SK-N-SH (cell line): Measurements from ENCODE around the gene IGLON5. TPM values are rescaled to one million over a fixed set of nuclear protein-coding genes. Genes with fewer than 3 reads are reported as not detected.

Source experiments
- CTCF ChIA-PET: fragments of 300-600, 350-600 bp; formaldehyde crosslinking; extraction: SDS; loops from one replicate; lab custom pipeline; 2021; lab: Yijun Ruan, JAX
- POLR2A ChIA-PET: fragments of 350-600 bp; sonication (Branson Sonifier 250); formaldehyde crosslinking; extraction: SDS; loops from one replicate; lab custom pipeline; 2020; ENCODE audit warnings: antibody characterized with exemption, inconsistent platforms; lab: Yijun Ruan, JAX
- DNase-seq: peaks from one replicate; pipeline ENCODE4 v3.0.0; 2012
- H2AFZ ChIP-seq: fragments of 200-600 bp; sonication (generic); 2 replicates; pipeline ENCODE4 v1.8.1; 2016; ENCODE audit warnings: antibody characterized with exemption, mild to moderate bottlenecking, low read depth
- H3F3A ChIP-seq: fragments of 200-600 bp; sonication (generic); replicated peaks from 2 replicates; pipeline ENCODE3; 2016; ENCODE audit warnings: antibody characterized with exemption, mild to moderate bottlenecking; ENCODE audit not compliant: insufficient read depth
- H3K27ac ChIP-seq, 2 experiments: fragments of 200-500 bp in 1 of 2; fragments of 200-600 bp in 1 of 2; sonication (Bioruptor generic) in 1 of 2; sonication (generic), shearing (Covaris generic) in 1 of 2; 2 replicates each; pipeline versions ENCODE4 v1.5.1 to v1.6.1; 2014 to 2016; ENCODE audit warnings: low read depth in 2 of 2, inconsistent platforms in 1 of 2, low read length in 1 of 2, mild to moderate bottlenecking in 1 of 2, mixed read lengths in 1 of 2
- H3K27me3 ChIP-seq: fragments of 200-600 bp; sonication (generic), shearing (Covaris generic); 2 replicates; pipeline ENCODE4 v1.6.1; 2016; ENCODE audit warnings: mixed run types; ENCODE audit not compliant: insufficient read depth
- H3K36me3 ChIP-seq, 2 experiments: fragments of 200-500 bp in 1 of 2; fragments of 200-600 bp in 1 of 2; sonication (Bioruptor generic) in 1 of 2; sonication (generic) in 1 of 2; replicated peaks in 1 of 2; 2 replicates each; pipeline versions ENCODE3 to v1.5.1; 2014 to 2016; ENCODE audit warnings: low read length in 1 of 2, mild to moderate bottlenecking in 1 of 2; ENCODE audit not compliant: insufficient read depth in 2 of 2, control insufficient read depth in 1 of 2
- H3K4me1 ChIP-seq, 2 experiments: fragments of 200-500 bp in 1 of 2; fragments of 200-600 bp in 1 of 2; sonication (Bioruptor generic) in 1 of 2; sonication (generic), shearing (Covaris generic) in 1 of 2; 2 replicates each; pipeline versions ENCODE4 v1.5.1 to v1.6.1; 2014 to 2016; ENCODE audit warnings: low read depth in 1 of 2, low read length in 1 of 2, mixed run types in 1 of 2; ENCODE audit not compliant: insufficient read depth in 2 of 2, control insufficient read depth in 1 of 2
- H3K4me2 ChIP-seq: fragments of 200-600 bp; sonication (generic), shearing (Covaris generic); 2 replicates; pipeline ENCODE4 v1.6.1; 2017; ENCODE audit warnings: mixed run types
- H3K4me3 ChIP-seq, 2 experiments: fragments of 200-500 bp in 1 of 2; fragments of 200-600 bp in 1 of 2; sonication (Bioruptor generic) in 1 of 2; sonication (generic), shearing (Covaris generic) in 1 of 2; 2 replicates each; pipeline versions ENCODE4 v1.5.1 to v1.8.1; 2014 to 2016; ENCODE audit warnings: low read depth in 2 of 2, inconsistent platforms in 1 of 2, low read length in 1 of 2, mild to moderate bottlenecking in 1 of 2, mixed read lengths in 1 of 2, moderate library complexity in 1 of 2
- H3K79me2 ChIP-seq: fragments of 200-600 bp; sonication (generic); 2 replicates; pipeline ENCODE4 v1.8.1; 2017; ENCODE audit warnings: mild to moderate bottlenecking; ENCODE audit not compliant: insufficient read depth
- H3K9ac ChIP-seq: fragments of 200-600 bp; sonication (generic); 2 replicates; pipeline ENCODE4 v1.6.1; 2017; ENCODE audit warnings: mixed run types
- H3K9me2 ChIP-seq: fragments of 200-600 bp; sonication (generic); 2 replicates; pipeline ENCODE4 v1.6.1; 2017; ENCODE audit warnings: mixed run types
- H3K9me3 ChIP-seq: fragments of 200-600 bp; sonication (generic); 2 replicates; pipeline ENCODE4 v1.6.1; 2017; ENCODE audit warnings: mixed run types, mild to moderate bottlenecking, moderate library complexity
- H4K20me1 ChIP-seq: fragments of 200-600 bp; sonication (generic); 2 replicates; pipeline ENCODE4 v1.6.1; 2017; ENCODE audit warnings: mild to moderate bottlenecking, mixed run types; ENCODE audit not compliant: insufficient read depth
- CHD2 ChIP-seq: fragments of 150-350 bp; IDR thresholded peaks from 2 replicates; pipeline ENCODE4 v1.6.1; 2018; ENCODE audit warnings: low read length; ENCODE audit not compliant: partially characterized antibody
- CTCF ChIP-seq: fragments of 200-600 bp; sonication (generic); IDR thresholded peaks from 2 replicates; pipeline ENCODE4 v1.6.1; 2017; ENCODE audit warnings: antibody characterized with exemption, mild to moderate bottlenecking, moderate library complexity
- EP300 ChIP-seq, 2 experiments: IDR thresholded peaks; 2 replicates each; pipeline versions ENCODE4 v1.4.0 to v1.6.1; 2012; ENCODE audit warnings: borderline replicate concordance in 1 of 2, low read depth in 1 of 2, low read length in 1 of 2
- EZH2phosphoT487 ChIP-seq: fragments of 200-600 bp; sonication (generic); IDR thresholded peaks from 2 replicates; pipeline ENCODE4 v1.6.1; 2017; ENCODE audit warnings: low read depth, mixed run types, mild to moderate bottlenecking, antibody characterized with exemption, moderate library complexity, borderline replicate concordance
- FOXJ3 ChIP-seq: sonication (generic); formaldehyde crosslinking; IDR thresholded peaks from 2 replicates; pipeline ENCODE4 v1.5.1; 2020; ENCODE audit warnings: mild to moderate bottlenecking, missing genetic modification reagents
- FOXM1 ChIP-seq: IDR thresholded peaks from 2 replicates; pipeline ENCODE4 v1.4.0; 2012; ENCODE audit warnings: low read depth, mild to moderate bottlenecking
- GATA2 ChIP-seq: sonication (generic); formaldehyde crosslinking; IDR thresholded peaks from 2 replicates; pipeline ENCODE4 v1.5.0; 2020; ENCODE audit warnings: mild to moderate bottlenecking, missing genetic modification reagents
- JUND ChIP-seq: IDR thresholded peaks from 2 replicates; pipeline ENCODE4 v1.4.0; 2012
- MEF2A ChIP-seq: IDR thresholded peaks from 2 replicates; pipeline ENCODE4 v1.4.0; 2012; ENCODE audit warnings: low read depth, borderline replicate concordance
- MXI1 ChIP-seq: IDR thresholded peaks from 2 replicates; pipeline ENCODE4 v1.6.1; 2012; ENCODE audit warnings: mild to moderate bottlenecking, low read depth, low read length, improper control_type of control experiment
- PBX3 ChIP-seq: IDR thresholded peaks from 2 replicates; pipeline ENCODE4; 2012
- POLR2AphosphoS5 ChIP-seq: IDR thresholded peaks from 2 replicates; pipeline ENCODE4 v1.6.1; 2012; ENCODE audit warnings: low read depth, low read length
- RXRA ChIP-seq: IDR thresholded peaks from 2 replicates; pipeline ENCODE4 v1.4.0; 2012; ENCODE audit warnings: low read depth, mild to moderate bottlenecking, borderline replicate concordance
- SIN3A ChIP-seq: IDR thresholded peaks from 2 replicates; pipeline ENCODE4 v1.6.1; 2012; ENCODE audit warnings: low read depth, mild to moderate bottlenecking, low read length, moderate library complexity, borderline replicate concordance
- USF2 ChIP-seq: fragments of 150-350 bp; IDR thresholded peaks from 2 replicates; pipeline ENCODE4 v1.6.1; 2017; ENCODE audit warnings: antibody characterized with exemption, low read length, low read depth, borderline replicate concordance
- YY1 ChIP-seq: IDR thresholded peaks from 2 replicates; pipeline ENCODE4 v1.4.0; 2012; ENCODE audit warnings: low read depth, mild to moderate bottlenecking
- WGBS: methylation state at CpG from one replicate; pipeline ENCODE4 v1.1.6; 2017; ENCODE audit warnings: low lambda C conversion rate; 5-methylcytosine and 5-hydroxymethylcytosine counted together
- polyA plus RNA-seq, 3 experiments: library from polyadenylated mRNA; depleted of rRNA; stranded (reverse); fragments of >200 nt; gene quantifications; 2 replicates each; pipeline ENCODE4 v1.2.3, GENCODE V29; 2012
- TF ChIP-seq, protein P1 (sequence below): IDR thresholded peaks from 2 replicates; pipeline ENCODE4 v1.4.0; 2012; ENCODE audit warnings: low read depth, borderline replicate concordance
- TF ChIP-seq, protein P2 (sequence below): IDR thresholded peaks from 2 replicates; pipeline ENCODE4 v1.6.1; 2012; ENCODE audit warnings: mild to moderate bottlenecking, low read depth, low read length, moderate library complexity

Gene IGLON5
- polyA plus RNA-seq, 1 of the 3 experiments (the other 2 are of a cell fraction), result 0.36 TPM

DNA sequence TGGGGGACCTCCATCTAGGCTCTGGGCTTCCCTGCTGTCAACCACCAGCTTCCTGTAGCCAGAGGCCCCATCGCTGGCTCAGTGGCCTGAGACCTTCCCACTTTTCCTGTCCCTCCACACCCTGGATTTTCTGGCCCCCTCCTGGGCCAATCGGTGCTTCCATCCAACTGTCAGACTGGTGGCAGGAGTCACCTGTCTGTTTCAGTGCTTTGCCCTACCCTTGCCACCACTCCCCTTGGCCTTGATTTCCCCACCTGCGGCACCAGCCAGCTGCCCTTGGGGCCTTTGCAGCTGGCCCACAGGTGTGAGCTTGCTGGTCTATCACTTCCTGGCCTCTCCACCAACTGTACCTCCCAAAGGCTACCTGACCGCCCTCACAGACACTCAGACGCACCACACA lies 18.0 kb downstream of the IGLON5 start:
- H2AFZ ChIP-seq, result no peak overlapping the region
- no peak overlapping the region for H3K27ac ChIP-seq
- no peaks in the 10 kb centered on the region for H3K4me1 ChIP-seq
- TF ChIP-seq GATA2 (CRISPR knock-in tag) (no peak), USF2 (no peak), POLR2AphosphoS5 (no peak), JUND (no peak), MEF2A (no peak), EZH2phosphoT487 (no peak), MXI1 (no peak), EP300 (IDR thresholded peaks at IDR 0.05; ENCODE audit: borderline replicate concordance in 1 of 2, low read depth in 1 of 2, low read length in 1 of 2) (no peak), YY1 (no peak), RXRA (no peak), CHD2 (no peak), CTCF (no peak), FOXM1 (no peak), PBX3 (no peak), FOXJ3 (CRISPR knock-in tag) (no peak), SIN3A (no peak)
- TF ChIP-seq, protein P1, sequence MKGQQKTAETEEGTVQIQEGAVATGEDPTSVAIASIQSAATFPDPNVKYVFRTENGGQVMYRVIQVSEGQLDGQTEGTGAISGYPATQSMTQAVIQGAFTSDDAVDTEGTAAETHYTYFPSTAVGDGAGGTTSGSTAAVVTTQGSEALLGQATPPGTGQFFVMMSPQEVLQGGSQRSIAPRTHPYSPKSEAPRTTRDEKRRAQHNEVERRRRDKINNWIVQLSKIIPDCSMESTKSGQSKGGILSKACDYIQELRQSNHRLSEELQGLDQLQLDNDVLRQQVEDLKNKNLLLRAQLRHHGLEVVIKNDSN, result no peak
- TF ChIP-seq, protein P2, sequence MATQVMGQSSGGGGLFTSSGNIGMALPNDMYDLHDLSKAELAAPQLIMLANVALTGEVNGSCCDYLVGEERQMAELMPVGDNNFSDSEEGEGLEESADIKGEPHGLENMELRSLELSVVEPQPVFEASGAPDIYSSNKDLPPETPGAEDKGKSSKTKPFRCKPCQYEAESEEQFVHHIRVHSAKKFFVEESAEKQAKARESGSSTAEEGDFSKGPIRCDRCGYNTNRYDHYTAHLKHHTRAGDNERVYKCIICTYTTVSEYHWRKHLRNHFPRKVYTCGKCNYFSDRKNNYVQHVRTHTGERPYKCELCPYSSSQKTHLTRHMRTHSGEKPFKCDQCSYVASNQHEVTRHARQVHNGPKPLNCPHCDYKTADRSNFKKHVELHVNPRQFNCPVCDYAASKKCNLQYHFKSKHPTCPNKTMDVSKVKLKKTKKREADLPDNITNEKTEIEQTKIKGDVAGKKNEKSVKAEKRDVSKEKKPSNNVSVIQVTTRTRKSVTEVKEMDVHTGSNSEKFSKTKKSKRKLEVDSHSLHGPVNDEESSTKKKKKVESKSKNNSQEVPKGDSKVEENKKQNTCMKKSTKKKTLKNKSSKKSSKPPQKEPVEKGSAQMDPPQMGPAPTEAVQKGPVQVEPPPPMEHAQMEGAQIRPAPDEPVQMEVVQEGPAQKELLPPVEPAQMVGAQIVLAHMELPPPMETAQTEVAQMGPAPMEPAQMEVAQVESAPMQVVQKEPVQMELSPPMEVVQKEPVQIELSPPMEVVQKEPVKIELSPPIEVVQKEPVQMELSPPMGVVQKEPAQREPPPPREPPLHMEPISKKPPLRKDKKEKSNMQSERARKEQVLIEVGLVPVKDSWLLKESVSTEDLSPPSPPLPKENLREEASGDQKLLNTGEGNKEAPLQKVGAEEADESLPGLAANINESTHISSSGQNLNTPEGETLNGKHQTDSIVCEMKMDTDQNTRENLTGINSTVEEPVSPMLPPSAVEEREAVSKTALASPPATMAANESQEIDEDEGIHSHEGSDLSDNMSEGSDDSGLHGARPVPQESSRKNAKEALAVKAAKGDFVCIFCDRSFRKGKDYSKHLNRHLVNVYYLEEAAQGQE, result no peak
- DNase-seq, result no peak
- H3K4me2 ChIP-seq, result no peak overlapping the region
- H3K4me3 ChIP-seq, result no peak overlapping the region
- no peaks in the 10 kb centered on the region for H3K79me2 ChIP-seq
- no peaks in the 10 kb centered on the region for H3K9me3 ChIP-seq
- CTCF ChIA-PET, result no interaction called here
- no peak overlapping the region for H3K9ac ChIP-seq
- H4K20me1 ChIP-seq, result no peaks in the 10 kb centered on the region
- WGBS, result 83% methylated on average over 5 of the region's 5 CpGs
- H3F3A ChIP-seq, result no peaks in the 10 kb centered on the region
- POLR2A ChIA-PET, result no interaction called here
- no peaks in the 10 kb centered on the region for H3K36me3 ChIP-seq
- H3K27me3 ChIP-seq, result no peaks in the 10 kb centered on the region
- H3K9me2 ChIP-seq, result no peaks in the 10 kb centered on the region
